HepG2 (cell line): Measurements from ENCODE around the gene GJB1. TPM values are rescaled to one million over a fixed set of nuclear protein-coding genes. Genes with fewer than 3 reads are reported as not detected.

Source experiments
- ATAC-seq: fragments of 200-7000 bp; cut with Tn5 transposase; 3 replicates; pipeline ENCODE4 v1.9.1; 2020; ENCODE audit warnings: mild to moderate bottlenecking, moderate library complexity
- BruUV-seq: library from RNA; stranded (reverse); fragments of 400-500 nt; replicated peaks from 2 replicates; lab custom pipeline; 2021; lab: Mats Ljungman, UMichigan
- CTCF ChIA-PET: fragments of 300-600 bp; formaldehyde crosslinking; extraction: SDS; loops from one replicate; lab custom pipeline; 2021; ENCODE audit warnings: low total read pairs, inconsistent platforms, low intra/inter-chr PET ratio; lab: Yijun Ruan, JAX
- POLR2A ChIA-PET: fragments of 350-600 bp; sonication (Branson Sonifier 250); formaldehyde crosslinking; loops from one replicate; lab custom pipeline; 2020; ENCODE audit warnings: antibody characterized with exemption, inconsistent platforms; lab: Yijun Ruan, JAX
- DNase-seq: peaks from one replicate; pipeline ENCODE4 v3.0.0-alpha.2; 2015; ENCODE audit warnings: low spot score
- FAIRE-seq: peaks from 3 replicates; lab custom pipeline; 2011; peaks lifted over from hg19 to GRCh38; lab: Jason Lieb, UNC
- H2AFZ ChIP-seq: one replicate; pipeline ENCODE4 v1.6.1; 2011; ENCODE audit warnings: low read length, inconsistent platforms
- H3K27ac ChIP-seq: fragments of 300-600 bp; 3 replicates; pipeline ENCODE4 v1.8.0; 2011; ENCODE audit warnings: mixed run types, mild to moderate bottlenecking, mixed read lengths, low read length, inconsistent platforms; ENCODE audit not compliant: insufficient read depth; ENCODE audit errors: extremely low read length
- H3K27me3 ChIP-seq, 2 experiments: fragments of 200-600 bp in 1 of 2; 2 replicates in 1 of 2; 3 replicates in 1 of 2; pipeline versions ENCODE4 v1.6.0 to v1.8.0; 2011; ENCODE audit warnings: low read length in 2 of 2, mild to moderate bottlenecking in 2 of 2, moderate library complexity in 2 of 2, inconsistent platforms in 1 of 2; ENCODE audit not compliant: insufficient read depth in 2 of 2, control insufficient read depth in 1 of 2
- H3K36me3 ChIP-seq, 2 experiments: fragments of 200-600 bp in 1 of 2; replicated peaks in 1 of 2; 2 replicates in 1 of 2; 3 replicates in 1 of 2; pipeline versions ENCODE4 v1.5.1 to v1.8.0; 2011; ENCODE audit warnings: low read length in 2 of 2, inconsistent platforms in 1 of 2; ENCODE audit not compliant: insufficient read depth in 2 of 2, control insufficient read depth in 1 of 2
- H3K4me1 ChIP-seq: 2 replicates; pipeline ENCODE4 v1.5.1; 2012; ENCODE audit warnings: low read length, inconsistent platforms; ENCODE audit not compliant: insufficient read depth
- H3K4me2 ChIP-seq: 2 replicates; pipeline ENCODE4 v1.6.0; 2011; ENCODE audit warnings: low read depth, low read length, inconsistent platforms
- H3K4me3 ChIP-seq, 3 experiments: fragments of 200-600 bp in 1 of 3; sonication (generic), shearing (Covaris generic) in 1 of 3; replicated peaks in 1 of 3; 2 replicates each; pipeline ENCODE4 v1.5.1; 2011 to 2016; ENCODE audit warnings: low read length in 3 of 3, inconsistent platforms in 2 of 3, low read depth in 2 of 3, mild to moderate bottlenecking in 2 of 3, control low read depth in 1 of 3, mixed read lengths in 1 of 3; ENCODE audit not compliant: insufficient read depth in 1 of 3
- H3K79me2 ChIP-seq: one replicate; pipeline ENCODE4 v1.6.1; 2011; ENCODE audit warnings: low read length, inconsistent platforms; ENCODE audit not compliant: insufficient read depth
- H3K9ac ChIP-seq: 2 replicates; pipeline ENCODE4 v1.6.0; 2011; ENCODE audit warnings: mild to moderate bottlenecking, low read depth, low read length, inconsistent platforms; ENCODE audit not compliant: insufficient read depth
- H3K9me3 ChIP-seq: 2 replicates; pipeline ENCODE4 v1.5.1; 2012; ENCODE audit warnings: mild to moderate bottlenecking, low read length
- H4K20me1 ChIP-seq: 2 replicates; pipeline ENCODE4 v1.6.0; 2011; ENCODE audit warnings: inconsistent platforms, mild to moderate bottlenecking, low read length, moderate library complexity; ENCODE audit not compliant: insufficient read depth
- CBX5 ChIP-seq: sonication (generic); formaldehyde crosslinking; IDR thresholded peaks from 2 replicates; pipeline ENCODE4 v1.4.0; 2020; ENCODE audit warnings: missing genetic modification reagents, borderline replicate concordance
- CEBPB ChIP-seq: IDR thresholded peaks from 2 replicates; pipeline ENCODE4 v1.6.1; 2011; ENCODE audit warnings: low read depth, low read length, improper control_type of control experiment, borderline replicate concordance
- CEBPG ChIP-seq: IDR thresholded peaks from 2 replicates; pipeline ENCODE4 v1.6.1; 2016
- EED ChIP-seq: sonication (generic); formaldehyde crosslinking; IDR thresholded peaks from 2 replicates; pipeline ENCODE4 v1.5.0; 2020; ENCODE audit warnings: mild to moderate bottlenecking, missing genetic modification reagents
- ELK4 ChIP-seq: sonication (generic); formaldehyde crosslinking; IDR thresholded peaks from 2 replicates; pipeline ENCODE4 v1.9.0; 2021; ENCODE audit warnings: missing genetic modification reagents, borderline replicate concordance
- HOXA9 ChIP-seq: sonication (generic); formaldehyde crosslinking; IDR thresholded peaks from 2 replicates; pipeline ENCODE4 v1.8.1; 2022; ENCODE audit warnings: missing genetic modification reagents, mild to moderate bottlenecking, moderate library complexity, borderline replicate concordance
- KLF12 ChIP-seq: sonication (generic); formaldehyde crosslinking; IDR thresholded peaks from 2 replicates; pipeline ENCODE4 v1.4.0; 2020; ENCODE audit warnings: missing genetic modification reagents, borderline replicate concordance
- NFIB ChIP-seq: sonication (generic); formaldehyde crosslinking; IDR thresholded peaks from 2 replicates; pipeline ENCODE4 v1.9.0; 2021; ENCODE audit warnings: missing genetic modification reagents, mild to moderate bottlenecking, borderline replicate concordance
- PHF20 ChIP-seq: sonication (generic); formaldehyde crosslinking; IDR thresholded peaks from 2 replicates; pipeline ENCODE4 v1.5.0; 2020; ENCODE audit warnings: mild to moderate bottlenecking, missing genetic modification reagents
- POGZ ChIP-seq: sonication (generic); formaldehyde crosslinking; IDR thresholded peaks from 2 replicates; pipeline ENCODE4 v1.4.0; 2020; ENCODE audit warnings: mild to moderate bottlenecking, missing genetic modification reagents
- RAD21 ChIP-seq: fragments of 450-650 bp; formaldehyde crosslinking; IDR thresholded peaks from 2 replicates; pipeline ENCODE4 v1.5.0; 2020; ENCODE audit warnings: mild to moderate bottlenecking
- SMC3 ChIP-seq: IDR thresholded peaks from 2 replicates; pipeline ENCODE4 v1.6.1; 2011; ENCODE audit warnings: low read length, improper control_type of control experiment
- STAG1 ChIP-seq: sonication (generic); formaldehyde crosslinking; IDR thresholded peaks from 2 replicates; pipeline ENCODE4 v1.4.0; 2020; ENCODE audit warnings: missing genetic modification reagents
- TBL1XR1 ChIP-seq: fragments of 150-350 bp; IDR thresholded peaks from 2 replicates; pipeline ENCODE4 v1.6.1; 2014; ENCODE audit warnings: borderline replicate concordance, low read length; ENCODE audit not compliant: partially characterized antibody
- TFAP4 ChIP-seq: sonication (generic); IDR thresholded peaks from 2 replicates; pipeline ENCODE4 v1.6.1; 2016; ENCODE audit warnings: low read depth, borderline replicate concordance
- TOE1 ChIP-seq: sonication (generic); formaldehyde crosslinking; IDR thresholded peaks from 2 replicates; pipeline ENCODE4 v1.4.0; 2020; ENCODE audit warnings: mild to moderate bottlenecking, missing genetic modification reagents
- ZBTB7B ChIP-seq: sonication (generic); formaldehyde crosslinking; IDR thresholded peaks from 2 replicates; pipeline ENCODE4 v1.4.0; 2020; ENCODE audit warnings: missing genetic modification reagents
- ZFP90 ChIP-seq: sonication (generic); formaldehyde crosslinking; IDR thresholded peaks from 2 replicates; pipeline ENCODE4 v1.8.0; 2022; ENCODE audit warnings: missing genetic modification reagents, mild to moderate bottlenecking, inconsistent platforms, borderline replicate concordance
- ZNF713 ChIP-seq: sonication (generic); formaldehyde crosslinking; IDR thresholded peaks from 2 replicates; pipeline ENCODE4 v1.4.0; 2020; ENCODE audit warnings: mild to moderate bottlenecking, missing genetic modification reagents
- ZSCAN5A ChIP-seq: sonication (generic); formaldehyde crosslinking; IDR thresholded peaks from 2 replicates; pipeline ENCODE4 v1.8.0; 2022; ENCODE audit warnings: mild to moderate bottlenecking, missing genetic modification reagents, borderline replicate concordance
- WGBS: methylation state at CpG from one replicate; pipeline ENCODE4 v1.1.6; 2017; ENCODE audit warnings: low lambda C conversion rate; 5-methylcytosine and 5-hydroxymethylcytosine counted together
- in situ Hi-C: cut with HindIII; loops from 2 replicates; pipeline ENCODE4 v1.10.0; 2017; ENCODE audit warnings: low pct_unique_long_range_greater_than_20kb; ENCODE audit not compliant: extremely low pct_ligation_motif_present
- intact Hi-C: fragments of 100-400 bp; cut with micrococcal nuclease; formaldehyde crosslinking; loops from one replicate; pipeline ENCODE4 v1.10.0; 2022; ENCODE audit not compliant: unreplicated experiment
- polyA plus RNA-seq, 8 experiments: library from polyadenylated mRNA; depleted of rRNA in 3 of 8; stranded (reverse) in 7 of 8; unstranded in 1 of 8; fragments of >200 nt; fragmentation: Illumina TruSeq in 4 of 8; extraction: Trizol in 4 of 8; gene quantifications; 2 replicates each; pipeline versions ENCODE4 v1.2.1 to v1.2.3, GENCODE V29; 2011 to 2016; ENCODE audit warnings: low read depth in 4 of 8, missing spikeins in 1 of 8, mixed read lengths in 1 of 8; ENCODE audit not compliant: insufficient read depth in 1 of 8
- total RNA-seq, 5 experiments: library from RNA; depleted of rRNA; stranded (reverse); fragments of >200 nt; fragmentation: Illumina TruSeq; extraction: Trizol; gene quantifications; 2 replicates each; pipeline ENCODE4 v1.2.3, GENCODE V29; 2016; ENCODE audit warnings: low read depth in 1 of 5
- TF ChIP-seq, protein P1 (sequence below): sonication (generic); formaldehyde crosslinking; IDR thresholded peaks from 2 replicates; pipeline ENCODE4 v1.5.0; 2020; ENCODE audit warnings: mild to moderate bottlenecking, missing genetic modification reagents, moderate library complexity

The GJB1 gene
- total and polyA plus RNA-seq, 2 of the 13 experiments (the other 11 are each of a cell fraction or from before 2014, with no cell fraction given): 111 to 161 TPM

GRCh38 chrX:71178908-71179307 is 44.1 kb upstream of the GJB1 start:
- intact Hi-C loops: loop anchor here (1.0 kb wide), 1 partner anchor 181 kb away; no protein-coding TSS in a partner anchor
- no peak for TF ChIP-seq ZBTB7B (CRISPR knock-in tag)
- TF ChIP-seq TBL1XR1: no peak
- peak; percentile 88 for TF ChIP-seq SMC3
- no peak for TF ChIP-seq PHF20 (CRISPR knock-in tag)
- TF ChIP-seq KLF12: no peak
- no peak for TF ChIP-seq TFAP4
- TF ChIP-seq RAD21: peak; percentile 58; the same call in 1 of the 2 replicates
- no peak for TF ChIP-seq ZNF713
- TF ChIP-seq NFIB (CRISPR knock-in tag): no peak
- TF ChIP-seq ZSCAN5A (CRISPR knock-in tag): no peak
- TF ChIP-seq EED (CRISPR knock-in tag): no peak
- no peak for TF ChIP-seq HOXA9 (CRISPR knock-in tag)
- no peak for TF ChIP-seq TOE1 (CRISPR knock-in tag)
- no peak for TF ChIP-seq CEBPB
- TF ChIP-seq CEBPG (CRISPR knock-in tag): no peak
- TF ChIP-seq POGZ: no peak
- TF ChIP-seq STAG1 (CRISPR knock-in tag): peak; percentile 81
- TF ChIP-seq, protein P1, sequence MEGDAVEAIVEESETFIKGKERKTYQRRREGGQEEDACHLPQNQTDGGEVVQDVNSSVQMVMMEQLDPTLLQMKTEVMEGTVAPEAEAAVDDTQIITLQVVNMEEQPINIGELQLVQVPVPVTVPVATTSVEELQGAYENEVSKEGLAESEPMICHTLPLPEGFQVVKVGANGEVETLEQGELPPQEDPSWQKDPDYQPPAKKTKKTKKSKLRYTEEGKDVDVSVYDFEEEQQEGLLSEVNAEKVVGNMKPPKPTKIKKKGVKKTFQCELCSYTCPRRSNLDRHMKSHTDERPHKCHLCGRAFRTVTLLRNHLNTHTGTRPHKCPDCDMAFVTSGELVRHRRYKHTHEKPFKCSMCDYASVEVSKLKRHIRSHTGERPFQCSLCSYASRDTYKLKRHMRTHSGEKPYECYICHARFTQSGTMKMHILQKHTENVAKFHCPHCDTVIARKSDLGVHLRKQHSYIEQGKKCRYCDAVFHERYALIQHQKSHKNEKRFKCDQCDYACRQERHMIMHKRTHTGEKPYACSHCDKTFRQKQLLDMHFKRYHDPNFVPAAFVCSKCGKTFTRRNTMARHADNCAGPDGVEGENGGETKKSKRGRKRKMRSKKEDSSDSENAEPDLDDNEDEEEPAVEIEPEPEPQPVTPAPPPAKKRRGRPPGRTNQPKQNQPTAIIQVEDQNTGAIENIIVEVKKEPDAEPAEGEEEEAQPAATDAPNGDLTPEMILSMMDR (CRISPR knock-in tag): peak; percentile 74
- no peak for TF ChIP-seq CBX5 (CRISPR knock-in tag)
- TF ChIP-seq ZFP90 (CRISPR knock-in tag): no peak
- no peak for TF ChIP-seq ELK4

More at GRCh38 chrX:71178908-71179307, 44.1 kb upstream of the GJB1 start:
- WGBS: no CpG with 5 or more reads among the region's 4 CpGs
- Histone ChIP-seq H3K4me1 (peaks cover 56% of the 10 kb centered on the region), H2AFZ (no peak overlapping the region), H3K9ac (no peak overlapping the region), H3K27me3 (no peaks in the 10 kb centered on the region), H3K4me2 (no peak overlapping the region), H3K4me3 (no peak overlapping the region), H3K79me2 (no peaks in the 10 kb centered on the region), H3K36me3 (no peaks in the 10 kb centered on the region), H4K20me1 (no peaks in the 10 kb centered on the region), H3K27ac (no peak overlapping the region), H3K9me3 (no peaks in the 10 kb centered on the region)
- no TSS peak for BruUV-seq
- FAIRE-seq (peak; percentile 90), DNase-seq (peak; percentile 54), ATAC-seq (no peak)
- in situ Hi-C loops: loop anchor here (10.0 kb wide), 1 partner anchor 184 kb away; no protein-coding TSS in a partner anchor
- POLR2A ChIA-PET: no interaction called here
- CTCF ChIA-PET: interaction anchor here (1.2 kb wide), 2 partner anchors 181 to 409 kb away, joined by 3 to 8 read pairs; no protein-coding TSS in a partner anchor
